Karpas-422 (cell line): ENCODE data around the gene MYBPH. TPM values are rescaled to one million over a fixed set of nuclear protein-coding genes. Genes with fewer than 3 reads are reported as not detected.

ENCODE experiments used
- DNase-seq: peaks from one replicate; pipeline ENCODE4 v3.0.0-alpha.2; 2015
- H2AFZ ChIP-seq: fragments of 200-600 bp; sonication (generic); 2 replicates; pipeline ENCODE4 v1.6.1; 2014; ENCODE audit warnings: antibody characterized with exemption, low read length, mixed read lengths
- H3K27ac ChIP-seq: fragments of 200-600 bp; sonication (generic); 2 replicates; pipeline ENCODE4 v1.5.1; 2014; ENCODE audit warnings: mild to moderate bottlenecking, low read length, moderate library complexity
- H3K27me3 ChIP-seq: fragments of 200-600 bp; sonication (generic); 2 replicates; pipeline ENCODE4 v1.6.1; 2014; ENCODE audit warnings: low read length, mixed read lengths
- H3K36me3 ChIP-seq: fragments of 200-600 bp; sonication (generic); 2 replicates; pipeline ENCODE4 v1.6.1; 2014; ENCODE audit warnings: low read length, mixed read lengths; ENCODE audit not compliant: insufficient read depth
- H3K4me1 ChIP-seq: fragments of 200-600 bp; sonication (generic); 2 replicates; pipeline ENCODE4 v1.6.1; 2014; ENCODE audit warnings: mild to moderate bottlenecking, low read length, mixed read lengths
- H3K4me2 ChIP-seq: fragments of 200-600 bp; sonication (generic); 2 replicates; pipeline ENCODE4 v1.6.1; 2014; ENCODE audit warnings: low read length, low read depth, mild to moderate bottlenecking; ENCODE audit not compliant: poor library complexity, severe bottlenecking
- H3K4me3 ChIP-seq: fragments of 200-600 bp; sonication (generic); 2 replicates; pipeline ENCODE4 v1.5.1; 2014; ENCODE audit warnings: mild to moderate bottlenecking, antibody characterized with exemption, low read length, mixed read lengths
- H3K79me2 ChIP-seq: fragments of 200-600 bp; sonication (generic); 2 replicates; pipeline ENCODE4 v1.6.1; 2014; ENCODE audit warnings: mild to moderate bottlenecking, low read length, mixed read lengths
- H3K9ac ChIP-seq: fragments of 200-600 bp; sonication (generic); 2 replicates; pipeline ENCODE4 v1.6.0; 2014; ENCODE audit warnings: low read length
- H3K9me2 ChIP-seq: fragments of 200-600 bp; sonication (generic), shearing (Covaris generic); replicated peaks from 2 replicates; pipeline ENCODE4 v1.6.0; 2014; ENCODE audit warnings: mild to moderate bottlenecking, low read length, moderate library complexity; ENCODE audit not compliant: insufficient read depth
- H3K9me3 ChIP-seq: fragments of 300-700, 200-600 bp; sonication (generic); 2 replicates; pipeline ENCODE4 v1.6.1; 2014; ENCODE audit warnings: low read length, mixed read lengths
- H4K20me1 ChIP-seq: fragments of 200-600 bp; sonication (generic); 2 replicates; pipeline ENCODE4 v1.6.1; 2014; ENCODE audit warnings: mild to moderate bottlenecking, antibody characterized with exemption, low read length, low read depth; ENCODE audit not compliant: insufficient read depth
- total RNA-seq: library from RNA; depleted of rRNA; stranded (reverse); fragments of >200 nt; shearing (Covaris generic); gene quantifications from 2 replicates; pipeline ENCODE4 v1.2.3, GENCODE V29; 2014; ENCODE audit warnings: low replicate concordance

MYBPH gene
- total RNA-seq, 1 experiment from 2014 or later = 52.4 TPM

- peak overlapping the region; percentile 99 for H3K27ac ChIP-seq
- H3K4me1 ChIP-seq = peaks cover 75% of the 10 kb centered on the region
- H3K9me3 ChIP-seq = no peaks in the 10 kb centered on the region
- no peaks in the 10 kb centered on the region for H3K9me2 ChIP-seq
- H3K4me3 ChIP-seq = peak overlapping the region; percentile 71
- no peaks in the 10 kb centered on the region for H4K20me1 ChIP-seq
- DNase-seq = peak; percentile 46
- H3K4me2 ChIP-seq = peak overlapping the region; percentile 80
- H3K36me3 ChIP-seq = no peaks in the 10 kb centered on the region
- no peaks in the 10 kb centered on the region for H3K27me3 ChIP-seq
- H3K9ac ChIP-seq = peak overlapping the region; percentile 96
- H3K79me2 ChIP-seq = peaks cover 5% of the 10 kb centered on the region; the same call in 1 of the 2 replicates
- H2AFZ ChIP-seq = no peak overlapping the region
Measured at GRCh38 chr1:203180611-203181330, 5.1 kb upstream of the MYBPH start.

- peak overlapping the region; percentile 96 for H3K9ac ChIP-seq
- peaks cover under 1% of the 10 kb centered on the region; the same call in 1 of the 2 replicates for H3K36me3 ChIP-seq
- peak overlapping the region; percentile 71 for H3K4me3 ChIP-seq
- peaks cover 5% of the 10 kb centered on the region; the same call in 1 of the 2 replicates for H3K79me2 ChIP-seq
- peak overlapping the region; percentile 99 for H3K27ac ChIP-seq
- H4K20me1 ChIP-seq = no peaks in the 10 kb centered on the region
- no peak overlapping the region for H2AFZ ChIP-seq
- H3K27me3 ChIP-seq = no peaks in the 10 kb centered on the region
- H3K4me2 ChIP-seq = peak overlapping the region; percentile 80
- H3K9me2 ChIP-seq = no peaks in the 10 kb centered on the region
- H3K9me3 ChIP-seq = no peaks in the 10 kb centered on the region
- H3K4me1 ChIP-seq = peaks cover 79% of the 10 kb centered on the region
- no peak for DNase-seq
Measured at GRCh38 chr1:203179667-203180005, 4.0 kb upstream of the MYBPH start.

- H4K20me1 ChIP-seq = no peaks in the 10 kb centered on the region
- no peaks in the 10 kb centered on the region for H3K27me3 ChIP-seq
- peaks cover 5% of the 10 kb centered on the region; the same call in 1 of the 2 replicates for H3K79me2 ChIP-seq
- peak overlapping the region; percentile 80 for H3K4me2 ChIP-seq
- peaks cover 84% of the 10 kb centered on the region for H3K4me1 ChIP-seq
- H3K9me2 ChIP-seq = no peaks in the 10 kb centered on the region
- peak; percentile 72 for DNase-seq
- H3K27ac ChIP-seq = peak overlapping the region; percentile 99
- no peak overlapping the region for H2AFZ ChIP-seq
- peaks cover 5% of the 10 kb centered on the region; the same call in 1 of the 2 replicates for H3K36me3 ChIP-seq
- peak overlapping the region; percentile 71 for H3K4me3 ChIP-seq
- H3K9ac ChIP-seq = peak overlapping the region; percentile 96
- H3K9me3 ChIP-seq = no peaks in the 10 kb centered on the region
Measured at GRCh38 chr1:203178821-203179666, 3.4 kb upstream of the MYBPH start.

GRCh38 chr1:203178083-203178482 is 2.5 kb upstream of the MYBPH start:
- H3K36me3 ChIP-seq = peaks cover 7% of the 10 kb centered on the region
- H2AFZ ChIP-seq = no peak overlapping the region
- no peaks in the 10 kb centered on the region for H3K9me3 ChIP-seq
- H4K20me1 ChIP-seq = no peaks in the 10 kb centered on the region
- H3K4me3 ChIP-seq = peak overlapping the region; percentile 71
- no peaks in the 10 kb centered on the region for H3K9me2 ChIP-seq
- no peaks in the 10 kb centered on the region for H3K27me3 ChIP-seq
- peak overlapping the region; percentile 99 for H3K27ac ChIP-seq
- H3K4me1 ChIP-seq = peaks cover 94% of the 10 kb centered on the region
- peaks cover 5% of the 10 kb centered on the region; the same call in 1 of the 2 replicates for H3K79me2 ChIP-seq
- peak overlapping the region; percentile 96 for H3K9ac ChIP-seq
- H3K4me2 ChIP-seq = peak overlapping the region; percentile 80
- peak; percentile 79 for DNase-seq

GRCh38 chr1:203177470-203178039 is 1.9 kb upstream of the MYBPH start:
- DNase-seq = peak; percentile 57
- Histone ChIP-seq H3K4me1 (peaks cover 99% of the 10 kb centered on the region), H3K4me3 (peak overlapping the region; percentile 71), H3K27ac (peak overlapping the region; percentile 99), H3K4me2 (peak overlapping the region; percentile 80), H2AFZ (no peak overlapping the region), H3K9me2 (no peaks in the 10 kb centered on the region), H3K9ac (peak overlapping the region; percentile 96), H3K27me3 (no peaks in the 10 kb centered on the region), H3K79me2 (peaks cover 5% of the 10 kb centered on the region; the same call in 1 of the 2 replicates), H3K36me3 (peaks cover 12% of the 10 kb centered on the region), H3K9me3 (no peaks in the 10 kb centered on the region), H4K20me1 (peaks cover 4% of the 10 kb centered on the region; the same call in 1 of the 2 replicates)

GRCh38 chr1:203177036-203177405 is 1.4 kb upstream of the MYBPH start:
- Histone ChIP-seq H3K9me3 (no peaks in the 10 kb centered on the region), H3K4me2 (peak overlapping the region; percentile 80), H3K36me3 (peaks cover 16% of the 10 kb centered on the region), H3K9me2 (no peaks in the 10 kb centered on the region), H4K20me1 (peaks cover 6% of the 10 kb centered on the region; the same call in 1 of the 2 replicates), H3K79me2 (peaks cover 5% of the 10 kb centered on the region; the same call in 1 of the 2 replicates), H2AFZ (no peak overlapping the region), H3K27me3 (no peaks in the 10 kb centered on the region), H3K4me3 (peak overlapping the region; percentile 71; the same call in 1 of the 2 replicates), H3K9ac (peak overlapping the region; percentile 96), H3K4me1 (peaks cover 100% of the 10 kb centered on the region), H3K27ac (peak overlapping the region; percentile 99)
- DNase-seq = peak; percentile 68

GRCh38 chr1:203176273-203177035 is 828 bp upstream of the MYBPH start:
- Histone ChIP-seq H3K9ac (peak overlapping the region; percentile 96), H3K36me3 (peaks cover 21% of the 10 kb centered on the region), H3K4me1 (peaks cover 100% of the 10 kb centered on the region), H3K4me2 (peak overlapping the region; percentile 80), H3K27ac (peak overlapping the region; percentile 99), H4K20me1 (peaks cover 7% of the 10 kb centered on the region; the same call in 1 of the 2 replicates), H3K9me3 (no peaks in the 10 kb centered on the region), H2AFZ (no peak overlapping the region), H3K79me2 (peaks cover 5% of the 10 kb centered on the region; the same call in 1 of the 2 replicates), H3K9me2 (no peaks in the 10 kb centered on the region), H3K27me3 (no peaks in the 10 kb centered on the region), H3K4me3 (peak overlapping the region; percentile 71; the same call in 1 of the 2 replicates)
- peak; percentile 66 for DNase-seq
